ENCODE measurements around the gene SPPL3.

The SPPL3 gene

GRCh38 chr12:120940799-120941198 is 36.6 kb upstream of the SPPL3 start:
- TF ChIP-seq CTCF (IDR thresholded peaks at IDR 0.05; ENCODE audit: low read length, missing control alignments), result no peak
- DNase-seq (ENCODE audit: low read depth), result peak; percentile 7
- H3K4me3 ChIP-seq (replicated peaks; ENCODE audit: low read depth, low read length), result no peak overlapping the region

GRCh38 chr12:120940006-120940405 is 35.8 kb upstream of the SPPL3 start:
- DNase-seq (ENCODE audit: low read depth), result no peak
- TF ChIP-seq CTCF (IDR thresholded peaks at IDR 0.05; ENCODE audit: low read length, missing control alignments), result no peak
- no peak overlapping the region for H3K4me3 ChIP-seq (replicated peaks; ENCODE audit: low read depth, low read length)

GRCh38 chr12:120939523-120939922 is 35.4 kb upstream of the SPPL3 start:
- TF ChIP-seq CTCF (IDR thresholded peaks at IDR 0.05; ENCODE audit: low read length, missing control alignments), result no peak
- DNase-seq (ENCODE audit: low read depth), result no peak
- no peak overlapping the region for H3K4me3 ChIP-seq (replicated peaks; ENCODE audit: low read depth, low read length)

- no peak overlapping the region for H3K4me3 ChIP-seq (replicated peaks; ENCODE audit: low read depth, low read length)
- no peak for DNase-seq (ENCODE audit: low read depth)
- TF ChIP-seq CTCF (IDR thresholded peaks at IDR 0.05; ENCODE audit: low read length, missing control alignments), result no peak
Measured at GRCh38 chr12:120938496-120938895, 34.3 kb upstream of the SPPL3 start.

GRCh38 chr12:120936197-120936596 is 32.0 kb upstream of the SPPL3 start:
- TF ChIP-seq CTCF (IDR thresholded peaks at IDR 0.05; ENCODE audit: low read length, missing control alignments), result no peak

GRCh38 chr12:120933786-120934185 is 29.6 kb upstream of the SPPL3 start:
- TF ChIP-seq CTCF (IDR thresholded peaks at IDR 0.05; ENCODE audit: low read length, missing control alignments), result no peak
- DNase-seq (ENCODE audit: low read depth), result no peak
- no peak overlapping the region for H3K4me3 ChIP-seq (replicated peaks; ENCODE audit: low read depth, low read length)

More at GRCh38 chr12:120936197-120936596, 32.0 kb upstream of the SPPL3 start:
- no peak overlapping the region for H3K4me3 ChIP-seq (replicated peaks; ENCODE audit: low read depth, low read length)
- DNase-seq (ENCODE audit: low read depth), result no peak

GRCh38 chr12:120932956-120933526 is 28.9 kb upstream of the SPPL3 start:
- TF ChIP-seq CTCF (IDR thresholded peaks at IDR 0.05; ENCODE audit: low read length, missing control alignments), result no peak
- no peak overlapping the region for H3K4me3 ChIP-seq (replicated peaks; ENCODE audit: low read depth, low read length)

More at GRCh38 chr12:120932956-120933526, 28.9 kb upstream of the SPPL3 start:
- no peak for DNase-seq (ENCODE audit: low read depth)

All from fibroblast of pulmonary artery (primary cell).